ENCODE measurements around the gene ZBTB17. TPM values are rescaled to one million over a fixed set of nuclear protein-coding genes. Genes with fewer than 3 reads are reported as not detected.
"Not testable (repeated sequence)": the region's sequence is repeated elsewhere in the genome, so short reads cannot be mapped to it uniquely, and the experiment has no call there.

Gene ZBTB17
- total RNA-seq, 1 donor from 2014 or later, result 42.2 TPM

- H3K4me1 Mint-ChIP-seq (ENCODE audit: unreplicated experiment), result no peaks in the 10 kb centered on the region
- no peak for DNase-seq (ENCODE audit: extremely low spot score, unreplicated experiment)
- H3K36me3 Mint-ChIP-seq, result peaks cover 21% of the 10 kb centered on the region
- no peaks in the 10 kb centered on the region for H3K9me3 Mint-ChIP-seq
- no peak for TF ChIP-seq CTCF (conservative IDR thresholded peaks at IDR 0.05)
- H3K27ac Mint-ChIP-seq, result no peak overlapping the region
- no peaks in the 10 kb centered on the region for H3K27me3 Mint-ChIP-seq
- no peak overlapping the region for H3K4me3 Mint-ChIP-seq
These were observed 67.3 kb downstream of the ZBTB17 start for GRCh38 chr1:15908597-15908996.

DNA sequence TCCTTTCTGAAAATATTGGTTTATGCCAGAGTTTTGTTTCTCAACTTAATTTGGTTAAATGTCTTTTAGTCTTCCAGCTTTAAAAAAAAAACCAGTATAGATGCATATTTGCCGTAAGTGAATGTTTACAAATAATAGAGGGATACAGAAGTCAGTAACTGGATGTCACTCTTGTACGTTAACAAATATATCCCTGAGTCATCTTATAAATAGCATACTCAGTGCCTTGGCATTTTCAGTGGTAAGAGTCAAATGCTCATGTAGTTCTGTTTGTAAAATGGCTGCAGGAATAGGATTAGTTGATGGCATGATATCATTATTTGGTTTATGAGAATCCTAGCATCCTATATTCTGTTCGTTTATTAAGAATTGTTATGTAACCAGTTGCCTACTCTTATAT lies 73.0 kb downstream of the ZBTB17 start:
- peaks cover 7% of the 10 kb centered on the region for H3K36me3 Mint-ChIP-seq
- TF ChIP-seq CTCF (conservative IDR thresholded peaks at IDR 0.05), result no peak
- DNase-seq (ENCODE audit: extremely low spot score, unreplicated experiment), result no peak
- H3K4me3 Mint-ChIP-seq, result no peak overlapping the region
- H3K4me1 Mint-ChIP-seq (ENCODE audit: unreplicated experiment), result peaks cover 17% of the 10 kb centered on the region
- H3K27me3 Mint-ChIP-seq, result no peaks in the 10 kb centered on the region
- H3K9me3 Mint-ChIP-seq, result no peaks in the 10 kb centered on the region
- peak overlapping the region; percentile 47 for H3K27ac Mint-ChIP-seq

DNA sequence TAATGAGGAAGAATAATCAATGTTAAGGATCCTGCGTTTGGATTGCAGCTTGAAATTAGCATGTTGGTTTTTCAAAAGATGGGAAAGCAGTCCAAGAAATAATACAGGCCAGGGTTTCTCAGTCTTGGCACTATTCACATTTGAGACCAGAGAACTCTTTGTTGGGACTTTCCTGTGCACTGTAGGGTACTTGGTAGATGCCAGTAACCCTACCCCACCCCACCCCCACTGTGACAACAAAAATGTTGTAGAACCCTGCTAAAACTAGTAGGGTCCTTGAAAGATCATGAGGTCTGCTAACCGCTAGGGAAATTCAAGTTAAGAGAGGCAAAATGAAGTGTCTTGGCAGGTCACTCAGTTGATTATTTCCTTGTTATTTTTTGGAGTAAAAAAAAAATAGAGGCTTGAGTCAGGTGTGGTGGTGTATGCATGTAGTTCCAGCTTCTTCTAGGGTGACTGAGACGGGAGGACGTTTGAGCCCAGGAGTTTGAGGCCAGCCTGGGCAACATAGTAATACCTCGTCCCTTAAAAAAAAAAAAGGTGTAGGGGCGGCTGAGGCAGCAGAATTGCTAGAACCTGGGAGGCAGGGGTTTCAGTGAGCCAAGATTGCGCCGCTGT lies 75.1 kb downstream of the ZBTB17 start:
- Mint-ChIP-seq H3K4me3 (no peak overlapping the region), H3K36me3 (peaks cover 9% of the 10 kb centered on the region), H3K27me3 (no peaks in the 10 kb centered on the region), H3K4me1 (ENCODE audit: unreplicated experiment) (peaks cover 19% of the 10 kb centered on the region), H3K27ac (peak overlapping the region; percentile 80), H3K9me3 (no peaks in the 10 kb centered on the region)
- no peak for TF ChIP-seq CTCF (conservative IDR thresholded peaks at IDR 0.05)
- no peak for DNase-seq (ENCODE audit: extremely low spot score, unreplicated experiment)

- Mint-ChIP-seq H3K36me3 (peaks cover 14% of the 10 kb centered on the region), H3K9me3 (no peaks in the 10 kb centered on the region), H3K4me3 (no peak overlapping the region), H3K4me1 (ENCODE audit: unreplicated experiment) (peaks cover 24% of the 10 kb centered on the region), H3K27me3 (no peaks in the 10 kb centered on the region), H3K27ac (no peak overlapping the region)
- no peak for TF ChIP-seq CTCF (conservative IDR thresholded peaks at IDR 0.05)
- DNase-seq (ENCODE audit: extremely low spot score, unreplicated experiment), result no peak
These were observed 76.6 kb downstream of the ZBTB17 start for GRCh38 chr1:15899266-15899665.

- H3K9me3 Mint-ChIP-seq; DNase-seq (ENCODE audit: extremely low spot score, unreplicated experiment); H3K27ac Mint-ChIP-seq; H3K27me3 Mint-ChIP-seq; H3K4me3 Mint-ChIP-seq: not testable (repeated sequence)
- peaks cover 17% of the 10 kb centered on the region for H3K36me3 Mint-ChIP-seq
- H3K4me1 Mint-ChIP-seq (ENCODE audit: unreplicated experiment), result peaks cover 30% of the 10 kb centered on the region
These were observed 78.9 kb downstream of the ZBTB17 start for GRCh38 chr1:15896841-15897610.

GRCh38 chr1:15895233-15895632 lies 80.7 kb downstream of the ZBTB17 start:
- peaks cover 23% of the 10 kb centered on the region for H3K4me1 Mint-ChIP-seq (ENCODE audit: unreplicated experiment)
- no peak for TF ChIP-seq CTCF (conservative IDR thresholded peaks at IDR 0.05)
- H3K9me3 Mint-ChIP-seq, result no peaks in the 10 kb centered on the region
- H3K27ac Mint-ChIP-seq, result peak overlapping the region; percentile 41
- peaks cover 19% of the 10 kb centered on the region for H3K36me3 Mint-ChIP-seq
- no peak for DNase-seq (ENCODE audit: extremely low spot score, unreplicated experiment)
- H3K27me3 Mint-ChIP-seq, result no peaks in the 10 kb centered on the region
- peak overlapping the region; percentile 17 for H3K4me3 Mint-ChIP-seq

GRCh38 chr1:15892857-15893599 lies 82.9 kb downstream of the ZBTB17 start:
- H3K9me3 Mint-ChIP-seq; H3K27me3 Mint-ChIP-seq; DNase-seq (ENCODE audit: extremely low spot score, unreplicated experiment): not testable (repeated sequence)
- Mint-ChIP-seq H3K4me3 (peak overlapping the region; percentile 36), H3K27ac (peak overlapping the region; percentile 89), H3K4me1 (ENCODE audit: unreplicated experiment) (peaks cover 19% of the 10 kb centered on the region), H3K36me3 (peaks cover 20% of the 10 kb centered on the region)

All from type B pancreatic cell (in vitro differentiated cells).